IPS-15b (cell line): ENCODE results near the gene TAP1.
A peak's percentile ranks its signal among the peaks of the same experiment; 100 is the strongest.
"Not testable (repeated sequence)": the region's sequence is repeated elsewhere in the genome, so short reads cannot be mapped to it uniquely, and the experiment has no call there.

Source experiments
- H3K27me3 ChIP-seq: one replicate; pipeline ENCODE4 v1.6.1; 2013; ENCODE audit warnings: low read length; ENCODE audit not compliant: control insufficient read depth, insufficient read depth
- H3K36me3 ChIP-seq: one replicate; pipeline ENCODE4 v1.6.1; 2013; ENCODE audit warnings: low read length; ENCODE audit not compliant: control insufficient read depth, insufficient read depth
- H3K4me1 ChIP-seq: one replicate; pipeline ENCODE4 v1.6.1; 2013; ENCODE audit warnings: mild to moderate bottlenecking, low read length; ENCODE audit not compliant: control insufficient read depth, insufficient read depth
- H3K4me3 ChIP-seq: one replicate; pipeline ENCODE4 v1.5.1; 2013; ENCODE audit warnings: low read depth, low read length
- H3K9ac ChIP-seq: one replicate; pipeline ENCODE4 v1.6.1; 2013; ENCODE audit warnings: low read depth, mild to moderate bottlenecking, low read length
- H3K9me3 ChIP-seq: one replicate; pipeline ENCODE4 v1.6.1; 2013; ENCODE audit warnings: mild to moderate bottlenecking, low read length; ENCODE audit not compliant: control insufficient read depth, insufficient read depth

Gene TAP1

DNA sequence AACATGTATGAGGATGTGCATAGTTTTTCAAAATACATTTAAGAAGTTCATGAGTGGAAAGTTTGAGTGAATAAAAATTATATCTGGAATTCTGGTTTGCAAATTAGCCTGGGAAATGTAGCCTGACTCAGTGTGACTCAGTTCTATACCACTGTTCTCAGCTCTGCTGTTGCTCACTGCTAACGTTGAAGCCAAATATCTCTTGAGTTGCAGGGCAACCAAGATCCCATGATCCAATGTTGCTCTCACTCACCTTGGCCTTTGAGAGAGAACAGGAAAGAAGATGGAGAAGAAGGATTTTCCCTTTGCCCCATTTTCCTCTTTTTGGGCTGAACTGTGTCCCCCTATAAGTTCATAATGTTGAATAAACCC is 29.4 kb upstream of the TAP1 start:
- Histone ChIP-seq H3K9me3 (no peaks in the 10 kb centered on the region), H3K4me3 (no peak overlapping the region), H3K36me3 (no peaks in the 10 kb centered on the region), H3K4me1 (no peaks in the 10 kb centered on the region), H3K27me3 (no peaks in the 10 kb centered on the region), H3K9ac (no peak overlapping the region)

DNA sequence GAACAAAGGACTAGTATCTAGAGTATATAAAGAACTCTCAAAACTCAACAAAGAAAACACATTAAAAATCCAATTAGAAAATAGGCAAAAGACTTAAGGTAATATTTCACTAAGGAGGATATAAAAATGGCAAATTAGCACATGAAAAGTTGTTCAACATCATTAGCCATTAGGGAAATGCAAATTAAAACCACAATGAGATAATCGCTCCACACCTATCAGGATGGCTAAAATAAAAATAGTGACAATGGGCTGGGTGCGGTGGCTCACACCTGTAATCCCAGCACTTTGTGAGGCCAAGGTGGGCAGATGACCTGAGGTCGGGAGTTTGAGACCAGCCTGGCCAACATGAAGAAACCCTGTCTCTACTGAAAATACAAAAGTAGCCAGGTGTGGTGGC is 27.5 kb upstream of the TAP1 start:
- not testable (repeated sequence) for H3K27me3 ChIP-seq, H3K36me3 ChIP-seq, H3K9ac ChIP-seq, H3K4me3 ChIP-seq, H3K4me1 ChIP-seq, H3K9me3 ChIP-seq

DNA sequence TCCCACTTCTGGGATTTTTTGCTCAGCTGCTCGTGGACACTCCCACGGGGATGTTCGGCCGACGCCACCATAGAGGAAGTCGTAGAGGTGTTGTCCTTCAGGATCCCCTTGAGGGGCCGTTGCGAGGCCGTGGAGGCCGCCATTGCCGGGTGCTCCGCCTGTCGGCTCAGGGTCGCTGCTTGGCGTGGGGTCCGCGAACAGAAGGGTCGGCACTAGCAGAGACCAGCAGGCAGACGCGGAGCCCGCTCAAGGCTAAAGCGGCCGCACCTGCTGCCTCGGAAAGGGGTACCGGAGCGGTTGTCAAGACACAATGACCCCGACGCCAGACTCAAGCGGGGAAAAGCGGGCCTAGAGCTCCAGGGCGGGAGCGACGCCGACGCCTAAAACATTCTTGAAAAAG is 26.2 kb upstream of the TAP1 start:
- Histone ChIP-seq H3K9me3 (no peaks in the 10 kb centered on the region), H3K27me3 (no peaks in the 10 kb centered on the region), H3K9ac (no peak overlapping the region), H3K4me3 (no peak overlapping the region), H3K4me1 (no peaks in the 10 kb centered on the region), H3K36me3 (no peaks in the 10 kb centered on the region)

DNA sequence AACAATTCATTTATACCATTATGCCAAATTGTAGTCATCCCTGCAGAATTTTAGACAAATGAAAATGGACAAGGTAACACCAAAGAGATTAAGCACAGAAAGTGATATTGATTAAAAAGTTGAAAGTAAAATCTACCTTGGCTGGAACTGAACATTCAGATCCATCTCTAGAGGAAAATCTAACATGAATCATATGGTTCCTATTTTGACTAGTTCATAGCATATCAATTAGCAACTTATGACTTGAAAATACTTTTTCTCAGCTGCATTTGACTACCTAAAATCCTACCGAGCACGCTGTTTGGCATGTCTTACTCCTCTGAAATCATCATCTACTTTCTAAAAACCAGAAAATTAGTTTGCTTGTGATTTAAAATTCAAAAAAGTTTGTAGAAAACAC is 23.1 kb upstream of the TAP1 start:
- Histone ChIP-seq H3K4me3 (no peak overlapping the region), H3K4me1 (no peaks in the 10 kb centered on the region), H3K27me3 (no peaks in the 10 kb centered on the region), H3K36me3 (no peaks in the 10 kb centered on the region), H3K9me3 (no peaks in the 10 kb centered on the region), H3K9ac (no peak overlapping the region)

DNA sequence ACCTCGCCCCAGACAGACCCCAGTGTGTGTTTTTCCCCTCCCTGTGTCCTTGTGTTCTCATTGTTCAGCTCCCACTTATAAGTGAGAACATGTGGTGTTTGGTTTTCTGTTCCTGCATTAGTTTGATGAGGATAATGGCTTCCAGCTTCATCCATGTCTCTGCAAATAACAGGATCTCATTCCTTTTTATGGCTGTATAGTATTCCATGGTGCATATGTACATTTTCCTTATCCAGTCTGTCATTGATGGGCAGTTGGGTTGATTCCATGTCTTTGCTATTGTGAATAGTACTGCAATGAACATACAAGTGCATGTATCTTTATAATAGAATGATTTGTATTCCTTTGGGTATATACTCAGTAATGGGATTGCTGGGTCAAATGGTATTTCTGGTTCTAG is 20.4 kb upstream of the TAP1 start:
- not testable (repeated sequence) for H3K4me3 ChIP-seq, H3K9me3 ChIP-seq, H3K27me3 ChIP-seq, H3K9ac ChIP-seq, H3K36me3 ChIP-seq, H3K4me1 ChIP-seq

DNA sequence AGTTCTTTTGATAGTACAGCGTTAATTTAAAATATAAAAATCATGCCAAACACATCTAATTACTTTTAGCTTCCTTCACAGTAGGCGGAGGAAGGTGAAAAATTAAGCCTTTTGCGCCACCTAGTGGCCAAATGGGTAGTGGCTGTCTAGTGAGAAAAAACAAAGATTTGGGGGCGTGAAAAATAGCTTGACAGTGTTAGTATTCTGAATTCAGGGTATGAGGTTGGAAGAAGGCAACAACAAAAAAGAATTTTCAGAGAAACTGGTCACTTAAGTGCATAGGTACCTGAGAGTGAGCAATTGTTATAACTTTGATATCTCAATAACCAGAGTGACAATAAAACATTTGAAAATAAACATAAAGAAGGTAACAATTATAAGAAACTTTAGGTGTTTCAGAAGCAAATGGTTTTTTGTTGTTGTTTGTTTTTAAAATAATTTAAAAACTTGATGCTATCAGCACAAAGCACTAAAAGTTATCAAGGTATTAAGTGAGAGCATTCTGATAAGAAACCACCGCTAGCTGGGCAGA is 14.8 kb upstream of the TAP1 start:
- Histone ChIP-seq H3K27me3 (no peaks in the 10 kb centered on the region), H3K9ac (no peak overlapping the region), H3K36me3 (no peaks in the 10 kb centered on the region), H3K9me3 (no peaks in the 10 kb centered on the region), H3K4me3 (no peak overlapping the region), H3K4me1 (no peaks in the 10 kb centered on the region)

DNA sequence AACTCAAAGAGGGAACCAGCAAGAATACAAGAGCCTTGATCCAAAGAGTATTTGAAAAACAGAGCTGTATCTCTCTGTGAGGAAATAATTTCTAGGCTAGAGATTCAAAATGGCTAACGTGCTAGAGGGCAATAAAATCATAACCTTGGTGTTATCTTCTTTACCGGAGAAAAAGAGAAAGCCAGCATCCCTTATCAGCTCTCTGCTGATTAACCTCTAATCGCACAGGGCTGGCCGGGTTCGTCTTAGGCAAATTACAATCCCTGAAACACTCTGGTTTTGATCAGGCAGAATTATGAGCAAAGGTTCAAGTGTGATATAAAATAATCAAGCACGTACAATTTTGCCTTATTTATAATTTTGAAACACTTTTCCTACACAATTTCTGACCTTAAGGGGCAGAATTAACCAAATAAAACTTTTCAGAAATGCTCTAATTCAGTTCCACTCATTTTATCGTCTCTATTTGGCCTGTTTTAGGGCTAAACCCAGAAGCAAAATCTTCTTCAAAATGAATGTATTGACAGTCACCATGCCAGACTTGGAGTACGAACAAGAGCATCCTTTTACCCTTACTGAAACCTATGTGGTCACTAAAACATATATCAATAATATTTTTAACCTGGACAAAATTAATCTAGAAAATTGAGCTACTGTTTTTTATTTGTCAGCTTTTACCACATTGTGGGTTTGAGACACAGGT is 14.2 kb upstream of the TAP1 start:
- H3K9me3 ChIP-seq = no peaks in the 10 kb centered on the region
- H3K27me3 ChIP-seq = no peaks in the 10 kb centered on the region
- no peaks in the 10 kb centered on the region for H3K4me1 ChIP-seq
- H3K4me3 ChIP-seq = no peak overlapping the region
- no peaks in the 10 kb centered on the region for H3K36me3 ChIP-seq
- H3K9ac ChIP-seq = no peak overlapping the region

DNA sequence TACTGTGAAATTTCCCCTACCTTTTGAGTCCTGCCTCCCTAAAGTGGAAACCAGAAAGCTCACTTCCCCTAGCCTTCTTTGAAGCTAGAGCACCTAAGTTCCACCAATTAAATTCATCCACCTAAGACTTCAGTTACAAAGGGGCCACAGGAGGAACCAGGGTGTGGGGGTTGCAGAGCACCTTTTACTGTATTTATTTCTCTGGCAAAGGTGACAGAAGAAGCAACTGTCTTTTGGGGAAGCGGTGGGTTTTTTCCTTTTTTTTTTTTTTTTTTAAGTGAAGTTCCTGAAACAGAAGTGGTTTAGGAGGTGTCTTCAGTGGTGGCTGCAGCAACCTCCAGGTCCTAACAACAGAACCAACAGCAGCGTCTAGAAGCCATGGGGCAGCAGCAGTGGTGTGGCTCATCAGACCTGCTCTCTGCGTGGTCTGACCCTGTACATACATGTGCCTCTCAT is 13.5 kb upstream of the TAP1 start:
- Histone ChIP-seq H3K9me3 (no peaks in the 10 kb centered on the region), H3K4me3 (no peak overlapping the region), H3K9ac (peak overlapping the region; percentile 4), H3K36me3 (no peaks in the 10 kb centered on the region), H3K4me1 (no peaks in the 10 kb centered on the region), H3K27me3 (no peaks in the 10 kb centered on the region)

DNA sequence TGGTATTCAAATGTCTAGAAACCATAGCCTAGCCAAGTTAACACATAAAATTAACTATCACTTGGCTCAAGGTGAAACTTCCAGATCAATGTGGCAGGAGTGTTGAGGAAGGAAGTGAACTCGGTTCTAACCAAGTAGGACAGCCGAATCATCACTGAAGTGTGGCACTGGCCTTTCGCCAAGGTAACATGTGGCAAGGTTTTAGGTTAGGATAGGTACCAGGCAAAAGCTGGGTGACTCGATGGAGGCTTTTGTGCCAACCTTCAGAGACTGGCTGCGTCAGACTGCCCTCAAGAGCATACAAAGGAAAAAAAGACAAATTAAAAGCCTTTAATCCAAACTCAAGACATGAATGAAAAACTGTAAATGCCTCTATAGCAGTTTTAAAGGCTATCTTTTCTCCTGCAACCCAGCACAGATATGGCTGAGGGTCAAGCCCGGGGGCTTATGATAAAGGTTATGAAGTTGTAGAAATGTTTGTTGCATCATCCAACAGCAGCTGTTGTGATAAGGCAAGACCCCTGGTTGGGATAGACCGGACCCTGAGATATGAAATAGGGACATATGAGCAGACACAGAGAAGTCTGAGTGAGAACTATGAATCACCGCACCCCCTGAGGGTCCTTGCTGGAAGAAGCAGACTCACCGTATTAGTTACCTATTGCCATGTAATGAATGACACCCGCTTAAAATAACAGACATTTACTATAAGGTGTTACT is 12.4 kb upstream of the TAP1 start:
- Histone ChIP-seq H3K27me3 (no peaks in the 10 kb centered on the region), H3K9me3 (no peaks in the 10 kb centered on the region), H3K4me3 (no peak overlapping the region), H3K9ac (no peak overlapping the region), H3K36me3 (no peaks in the 10 kb centered on the region), H3K4me1 (peaks cover under 1% of the 10 kb centered on the region)

DNA sequence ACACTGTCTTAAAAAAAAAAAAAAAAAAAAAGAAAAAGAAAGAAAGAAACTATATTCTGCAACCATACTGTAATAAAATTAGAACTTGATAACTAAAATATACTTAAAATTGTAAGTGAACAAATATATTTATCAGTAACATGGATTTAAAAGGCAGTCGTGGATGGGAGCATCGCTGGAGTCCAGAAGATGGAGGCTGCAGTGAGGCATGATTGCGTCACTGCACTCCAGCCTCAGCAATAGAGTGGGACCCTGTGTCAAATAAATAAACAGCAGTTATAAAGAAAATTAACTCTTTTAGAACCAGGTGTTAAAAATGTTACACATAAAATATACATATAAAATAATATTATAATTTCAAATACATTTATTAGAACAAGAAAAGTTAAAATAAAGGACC is 9.2 kb upstream of the TAP1 start:
- no peak overlapping the region for H3K9ac ChIP-seq
- H3K4me3 ChIP-seq = no peak overlapping the region
- no peaks in the 10 kb centered on the region for H3K27me3 ChIP-seq
- no peaks in the 10 kb centered on the region for H3K9me3 ChIP-seq
- peaks cover 2% of the 10 kb centered on the region for H3K4me1 ChIP-seq
- no peaks in the 10 kb centered on the region for H3K36me3 ChIP-seq

DNA sequence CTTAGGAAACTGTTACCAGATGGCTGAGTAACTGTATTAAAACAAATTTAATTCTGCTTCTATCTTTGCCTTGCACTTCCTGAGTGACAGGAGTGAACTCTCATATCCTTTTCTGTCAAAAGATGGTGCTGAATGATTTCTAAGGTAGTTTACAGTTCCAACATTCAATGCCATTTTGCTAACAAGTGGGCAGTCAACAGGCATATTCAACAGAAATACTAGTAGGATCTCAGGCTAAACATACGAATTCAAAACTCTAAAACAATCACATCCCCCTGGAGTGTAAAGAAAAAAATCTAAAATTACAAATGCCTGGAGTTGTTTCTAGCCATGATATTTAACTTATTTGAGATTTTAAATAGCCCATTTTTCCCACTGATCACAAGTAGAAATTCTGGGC is 7.2 kb upstream of the TAP1 start:
- no peak overlapping the region for H3K4me3 ChIP-seq
- no peak overlapping the region for H3K9ac ChIP-seq
- H3K27me3 ChIP-seq = peaks cover 9% of the 10 kb centered on the region
- no peaks in the 10 kb centered on the region for H3K9me3 ChIP-seq
- no peaks in the 10 kb centered on the region for H3K36me3 ChIP-seq
- peaks cover 2% of the 10 kb centered on the region for H3K4me1 ChIP-seq

DNA sequence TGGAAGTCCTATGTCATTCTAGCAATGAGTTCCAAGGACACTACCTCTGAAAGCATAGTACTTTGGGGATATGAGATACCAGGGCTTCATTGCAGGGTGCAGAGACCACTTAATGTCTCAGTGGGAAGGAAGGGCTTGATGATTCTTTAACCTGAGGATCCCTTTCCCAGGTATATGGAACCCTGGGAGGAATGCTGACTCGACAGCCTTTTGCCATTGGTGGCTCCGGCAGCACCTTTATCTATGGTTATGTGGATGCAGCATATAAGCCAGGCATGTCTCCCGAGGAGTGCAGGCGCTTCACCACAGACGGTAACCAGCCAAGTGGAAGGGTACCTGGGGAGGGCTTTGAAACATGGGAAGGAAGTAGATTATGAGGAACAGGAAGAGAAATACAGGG is 4.7 kb upstream of the TAP1 start:
- Histone ChIP-seq H3K4me3 (no peak overlapping the region), H3K27me3 (peaks cover 24% of the 10 kb centered on the region), H3K9me3 (no peaks in the 10 kb centered on the region), H3K9ac (no peak overlapping the region), H3K36me3 (no peaks in the 10 kb centered on the region), H3K4me1 (peaks cover 2% of the 10 kb centered on the region)
